WI38 (cell line): ENCODE measurements around the gene JAM2.
A peak's percentile ranks its signal among the peaks of the same experiment; 100 is the strongest.

Experiments used
- H3K4me3 ChIP-seq: 2 replicates; pipeline ENCODE4 v1.5.1; 2011; ENCODE audit warnings: low read depth, mild to moderate bottlenecking, control low read depth, low read length
- CTCF ChIP-seq: IDR thresholded peaks from 2 replicates; pipeline ENCODE4 v1.5.1; 2012; ENCODE audit warnings: low read depth, mild to moderate bottlenecking, control low read depth, low read length

JAM2 gene, protein sequence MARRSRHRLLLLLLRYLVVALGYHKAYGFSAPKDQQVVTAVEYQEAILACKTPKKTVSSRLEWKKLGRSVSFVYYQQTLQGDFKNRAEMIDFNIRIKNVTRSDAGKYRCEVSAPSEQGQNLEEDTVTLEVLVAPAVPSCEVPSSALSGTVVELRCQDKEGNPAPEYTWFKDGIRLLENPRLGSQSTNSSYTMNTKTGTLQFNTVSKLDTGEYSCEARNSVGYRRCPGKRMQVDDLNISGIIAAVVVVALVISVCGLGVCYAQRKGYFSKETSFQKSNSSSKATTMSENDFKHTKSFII

DNA sequence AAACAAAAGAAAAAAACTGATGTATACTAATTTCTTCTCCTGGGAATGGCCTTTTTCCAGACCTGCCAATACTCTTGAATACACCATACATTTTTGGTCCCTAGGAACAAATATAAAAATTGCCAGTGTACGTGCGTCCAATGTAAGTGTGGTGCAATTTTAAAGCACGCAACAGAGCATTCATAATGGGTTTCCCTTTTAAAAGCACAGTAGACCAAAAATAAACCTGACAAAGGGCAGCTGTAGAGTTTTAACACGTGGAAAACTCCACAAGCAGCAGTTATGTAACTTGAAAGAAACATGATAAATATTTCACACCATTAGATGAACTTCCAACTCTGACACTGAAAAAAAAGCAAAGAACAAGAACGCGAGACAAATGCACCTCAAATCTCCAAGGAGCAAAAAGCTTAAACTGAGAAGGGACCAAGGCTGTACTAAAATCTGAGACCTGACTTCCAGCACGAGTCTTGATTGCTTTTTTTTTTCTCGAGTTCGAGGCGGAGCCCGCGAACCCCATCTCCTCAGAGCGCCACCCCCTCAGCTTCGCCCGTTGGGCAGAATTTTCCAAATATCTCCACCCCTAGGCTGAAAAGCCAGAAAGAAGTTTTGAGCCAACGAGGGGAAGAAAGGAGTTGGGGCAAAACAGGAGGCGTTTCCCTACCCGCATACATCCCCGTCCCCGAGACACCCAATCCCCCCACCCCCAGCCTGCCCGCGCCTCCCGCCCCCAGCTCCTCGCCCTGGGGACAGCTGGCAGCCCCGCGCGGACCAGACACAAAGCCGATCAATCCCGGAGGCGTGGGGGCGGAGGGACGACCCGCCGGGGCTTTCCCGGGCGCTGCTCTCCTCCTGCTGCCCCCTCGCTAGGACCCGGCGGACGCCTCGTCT, at the start of gene JAM2:
TSS of gene JAM2 (plus strand) at position 599 of the 891 bp plus-strand sequence. CDS start 564 bp downstream, outside the sequence.
- TF ChIP-seq CTCF: no peak
- H3K4me3 ChIP-seq: peak within 1 kb of the TSS; percentile 64

GRCh38 chr21:25589887-25590286, 49.2 kb upstream of the JAM2 start:
- no peak overlapping the region for H3K4me3 ChIP-seq
- no peak for TF ChIP-seq CTCF

DNA sequence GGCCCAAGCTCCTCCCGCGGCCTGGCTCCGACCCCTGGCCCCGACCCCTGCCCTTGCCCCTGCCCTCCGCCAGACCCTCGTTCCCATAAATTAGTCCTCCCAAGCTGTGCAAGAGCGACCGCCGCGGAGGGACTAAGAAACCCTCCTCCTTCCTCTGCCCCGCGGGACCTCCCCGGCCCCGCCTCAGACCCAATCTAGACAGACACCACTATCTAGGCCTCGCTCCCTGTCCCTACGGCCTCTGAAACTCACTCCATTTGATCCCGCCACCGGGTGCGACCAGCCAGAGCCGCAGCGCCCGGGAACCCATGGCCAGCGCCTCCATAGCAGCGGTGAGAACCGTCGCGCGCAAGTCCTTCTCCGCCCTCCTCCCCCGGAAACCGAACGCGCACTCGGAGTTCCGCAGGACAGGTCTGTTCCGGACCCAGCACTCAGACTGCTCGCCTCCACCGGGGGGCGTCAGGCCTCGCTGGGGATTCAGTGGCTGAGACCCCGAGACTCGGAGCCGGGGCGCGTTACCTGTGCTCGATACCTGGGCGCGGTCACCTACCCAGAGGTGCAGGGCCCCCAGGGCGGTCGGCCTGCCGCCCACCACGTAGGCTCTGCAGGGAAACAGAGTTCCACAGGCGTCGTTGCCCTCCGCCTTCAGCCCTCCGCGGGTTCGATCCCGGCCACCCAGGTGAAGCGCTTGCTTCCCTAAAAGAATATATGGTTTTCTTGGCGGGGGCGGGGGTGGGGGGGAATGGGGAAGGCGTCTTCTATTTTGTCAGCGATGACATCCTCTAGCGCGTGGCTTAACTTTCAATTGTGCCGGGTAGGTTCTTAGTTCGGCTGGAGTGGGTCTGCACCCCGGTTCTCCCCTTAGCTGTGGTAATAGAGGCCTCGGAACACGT, 31.7 kb upstream of the JAM2 start, which contains the start of gene MRPL39:
TSS of gene MRPL39 (minus strand) at position 331 of the 893 bp plus-strand sequence. CDS start at position 325, 6 bp downstream.
- peak within 1 kb of the TSS; percentile 88 for H3K4me3 ChIP-seq
- TF ChIP-seq CTCF: peak; percentile 69

DNA sequence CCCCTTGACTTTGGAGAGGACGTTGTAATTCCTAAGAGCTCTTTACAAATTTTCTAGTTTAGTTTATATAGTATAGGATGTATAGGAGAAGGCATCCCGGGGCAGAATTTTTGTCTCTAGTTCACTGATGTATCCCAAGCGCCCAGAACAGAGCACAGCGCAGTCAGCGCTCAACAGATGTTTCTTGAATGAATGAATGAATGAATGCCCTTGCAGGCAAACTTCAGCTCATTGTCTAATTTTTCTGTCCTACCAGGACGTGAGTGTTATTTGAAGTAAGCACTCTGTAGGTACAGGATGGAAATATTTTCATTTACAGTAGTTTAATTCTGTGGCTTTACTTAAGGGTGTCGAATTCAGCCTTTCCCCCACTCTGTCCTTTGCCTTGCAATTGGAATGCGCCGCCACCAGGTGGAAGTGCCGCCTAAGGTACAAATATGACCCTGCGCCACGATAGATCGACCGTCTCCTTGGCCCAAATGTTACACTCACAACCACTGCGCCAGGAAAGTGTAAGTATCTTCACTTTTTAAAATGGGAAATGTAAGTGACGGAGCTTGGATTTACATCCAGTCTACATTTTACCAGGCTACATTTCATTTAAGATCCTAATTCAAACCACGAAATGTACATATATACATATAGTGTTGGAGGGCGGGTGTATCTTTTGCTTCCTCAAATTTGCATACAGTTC, 30.9 kb upstream of the JAM2 start:
- TF ChIP-seq CTCF: peak; percentile 91
- H3K4me3 ChIP-seq: peak overlapping the region; percentile 88

- H3K4me3 ChIP-seq: no peak overlapping the region
- no peak for TF ChIP-seq CTCF
Measured at GRCh38 chr21:25614441-25614840, 24.6 kb upstream of the JAM2 start.

DNA sequence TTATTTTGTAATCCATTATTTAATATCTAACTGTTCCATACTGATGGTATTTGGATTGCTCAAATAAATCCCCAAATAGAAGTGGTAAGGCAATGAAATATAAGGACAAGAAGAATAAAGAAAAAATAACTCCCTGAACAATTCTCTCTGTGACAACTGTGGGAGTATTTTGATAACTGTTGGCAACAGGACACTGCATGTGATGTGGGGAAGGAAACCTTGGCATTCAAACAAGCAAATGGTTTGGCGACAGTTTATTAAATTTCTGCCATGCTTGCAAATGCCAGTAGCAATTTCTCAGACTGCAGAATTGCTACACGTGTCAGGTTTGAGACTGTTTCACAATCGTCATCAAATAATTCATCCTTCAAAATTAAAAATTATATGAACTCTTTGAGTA, 23.2 kb upstream of the JAM2 start:
- no peak overlapping the region for H3K4me3 ChIP-seq
- TF ChIP-seq CTCF: no peak
